CD4-positive, alpha-beta T cell treated with Interleukin-17A for 4 hours (primary cell): ENCODE data around the gene GPATCH4.
"Not testable (repeated sequence)": the region's sequence is repeated elsewhere in the genome, so short reads cannot be mapped to it uniquely, and the experiment has no call there.

Source experiments
- DNase-seq: peaks from one replicate; pipeline ENCODE4 v3.0.0-alpha.2; 2020; ENCODE audit warnings: mixed read lengths

GPATCH4 gene

GRCh38 chr1:156601122-156601830, at the start of gene GPATCH4:
Gene GPATCH4, minus strand, starts transcription at chr1:156601479.
- DNase-seq = peak; percentile 78

GRCh38 chr1:156648951-156649350, 47.7 kb upstream of the GPATCH4 start:
- DNase-seq = no peak

- no peak for DNase-seq
These were observed 47.2 kb upstream of the GPATCH4 start for GRCh38 chr1:156648496-156648895.

GRCh38 chr1:156647351-156647750, 46.1 kb upstream of the GPATCH4 start:
- DNase-seq = no peak

- DNase-seq = no peak
These were observed 45.5 kb upstream of the GPATCH4 start for GRCh38 chr1:156646738-156647211.

GRCh38 chr1:156645666-156646065, 44.4 kb upstream of the GPATCH4 start:
- DNase-seq = no peak

- no peak for DNase-seq
These were observed 43.8 kb upstream of the GPATCH4 start for GRCh38 chr1:156645056-156645455.

- DNase-seq = no peak
These were observed 43.4 kb upstream of the GPATCH4 start for GRCh38 chr1:156644640-156645039.

GRCh38 chr1:156644146-156644545, 42.9 kb upstream of the GPATCH4 start:
- no peak for DNase-seq

GRCh38 chr1:156643778-156644092, 42.5 kb upstream of the GPATCH4 start:
- peak; percentile 5 for DNase-seq

GRCh38 chr1:156643049-156643777, 41.9 kb upstream of the GPATCH4 start:
- DNase-seq = no peak

GRCh38 chr1:156642265-156643048, 41.2 kb upstream of the GPATCH4 start:
- peak; percentile 8 for DNase-seq

GRCh38 chr1:156641761-156642264, 40.5 kb upstream of the GPATCH4 start, which contains the start of gene BCAN:
Gene BCAN, plus strand, starts transcription at chr1:156642117. Its CDS starts 3,938 bp downstream, at chr1:156646055.
- peak; percentile 45 for DNase-seq

GRCh38 chr1:156640842-156641706, 39.8 kb upstream of the GPATCH4 start:
- no peak for DNase-seq

GRCh38 chr1:156639601-156640101, 38.4 kb upstream of the GPATCH4 start:
- DNase-seq = no peak

GRCh38 chr1:156638189-156638985, 37.1 kb upstream of the GPATCH4 start:
- no peak for DNase-seq

GRCh38 chr1:156632355-156632754, 31.1 kb upstream of the GPATCH4 start:
- DNase-seq = no peak

GRCh38 chr1:156631152-156631551, 29.9 kb upstream of the GPATCH4 start:
- not testable (repeated sequence) for DNase-seq

GRCh38 chr1:156629823-156630449, 28.7 kb upstream of the GPATCH4 start:
- no peak for DNase-seq

GRCh38 chr1:156627313-156627880, 26.1 kb upstream of the GPATCH4 start:
- peak; percentile 52 for DNase-seq
